ENCODE measurements around the gene ZNF835.

Gene ZNF835

GRCh38 chr19:56643460-56643955, 28.0 kb downstream of the ZNF835 start:
- Histone ChIP-seq H3K36me3 (ENCODE audit: insufficient read depth, low read length) (no peaks in the 10 kb centered on the region), H2AFZ (ENCODE audit: low read depth, low read length) (no peak overlapping the region), H3K9me3 (ENCODE audit: low read length) (peaks cover 14% of the 10 kb centered on the region), H3K27me3 (ENCODE audit: insufficient read depth, low read length) (no peaks in the 10 kb centered on the region), H3K4me3 (ENCODE audit: low read length) (no peak overlapping the region), H3K4me1 (ENCODE audit: insufficient read depth, low read length) (peaks cover 3% of the 10 kb centered on the region)

DNA sequence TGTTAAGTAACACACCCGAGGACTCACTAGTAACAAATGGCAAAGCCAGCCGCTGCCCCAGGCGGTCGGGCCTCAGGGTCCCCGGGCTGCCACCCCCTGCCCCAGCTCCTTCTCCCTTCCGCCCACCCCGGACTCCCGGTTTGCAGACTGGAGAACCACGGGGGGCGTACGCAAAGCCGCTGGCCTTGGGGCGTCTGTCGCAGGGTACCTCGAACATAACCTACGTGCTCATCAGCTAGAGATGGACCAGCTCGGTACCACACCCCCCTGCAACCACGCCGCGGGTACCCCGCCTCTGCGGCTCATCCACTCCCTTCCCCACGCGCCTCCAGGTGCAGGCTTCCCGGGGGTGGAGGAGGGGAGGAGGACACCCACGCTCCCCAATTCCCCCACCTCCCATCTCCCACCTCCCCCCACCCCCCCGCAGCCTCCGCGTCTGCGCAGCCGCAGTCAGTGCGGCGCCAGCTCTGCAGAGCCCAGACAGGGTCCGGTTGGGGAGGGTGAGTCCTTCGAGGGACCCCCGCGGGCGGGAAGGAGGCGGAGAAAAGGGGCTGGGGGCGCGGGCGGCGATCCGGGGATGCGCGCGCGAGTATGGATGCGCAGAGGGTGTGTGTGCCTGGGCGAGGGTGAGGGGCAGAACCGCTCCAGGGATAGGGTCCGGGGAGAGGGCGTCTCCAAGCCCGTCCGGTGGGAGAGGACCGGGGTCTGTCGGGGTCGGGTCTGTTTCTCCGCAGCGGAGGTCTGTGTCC, 28.7 kb downstream of the ZNF835 start, which contains the start of gene SMIM17:
TSS of gene SMIM17 (plus strand) at position 449 of the 749 bp plus-strand sequence. CDS start 2,509 bp downstream, outside the sequence.
- Histone ChIP-seq H3K4me1 (ENCODE audit: insufficient read depth, low read length) (peaks cover 3% of the 10 kb centered on the region), H2AFZ (ENCODE audit: low read depth, low read length) (no peak within 1 kb of the TSS), H3K27me3 (ENCODE audit: insufficient read depth, low read length) (no peaks in the 10 kb centered on the region), H3K4me3 (ENCODE audit: low read length) (no peak within 1 kb of the TSS), H3K9me3 (ENCODE audit: low read length) (peaks cover 14% of the 10 kb centered on the region), H3K36me3 (ENCODE audit: insufficient read depth, low read length) (no peaks in the 10 kb centered on the region)

DNA sequence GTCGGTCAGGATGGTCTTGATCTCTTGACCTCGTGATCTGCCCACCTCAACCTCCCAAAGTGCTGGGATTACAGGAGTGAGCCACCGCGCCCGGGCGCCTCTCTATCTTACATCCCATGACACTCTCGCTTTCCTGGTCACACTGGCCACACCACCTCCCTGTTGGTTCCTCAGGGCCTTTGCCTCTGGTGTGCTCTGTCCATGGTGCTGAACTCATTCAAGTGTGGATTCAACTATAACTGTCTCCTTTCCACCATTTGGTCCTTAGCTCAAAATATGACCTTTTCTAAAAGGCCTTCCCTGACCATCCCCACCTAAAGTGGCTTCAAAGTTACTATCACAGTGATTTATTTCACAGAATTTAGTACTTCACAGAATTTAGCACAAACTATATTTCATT, 32.3 kb downstream of the ZNF835 start:
- peaks cover 6% of the 10 kb centered on the region for H3K9me3 ChIP-seq (ENCODE audit: low read length)
- H2AFZ ChIP-seq (ENCODE audit: low read depth, low read length) = no peak overlapping the region
- no peaks in the 10 kb centered on the region for H3K27me3 ChIP-seq (ENCODE audit: insufficient read depth, low read length)
- no peaks in the 10 kb centered on the region for H3K36me3 ChIP-seq (ENCODE audit: insufficient read depth, low read length)
- peaks cover 3% of the 10 kb centered on the region for H3K4me1 ChIP-seq (ENCODE audit: insufficient read depth, low read length)
- no peak overlapping the region for H3K4me3 ChIP-seq (ENCODE audit: low read length)

DNA sequence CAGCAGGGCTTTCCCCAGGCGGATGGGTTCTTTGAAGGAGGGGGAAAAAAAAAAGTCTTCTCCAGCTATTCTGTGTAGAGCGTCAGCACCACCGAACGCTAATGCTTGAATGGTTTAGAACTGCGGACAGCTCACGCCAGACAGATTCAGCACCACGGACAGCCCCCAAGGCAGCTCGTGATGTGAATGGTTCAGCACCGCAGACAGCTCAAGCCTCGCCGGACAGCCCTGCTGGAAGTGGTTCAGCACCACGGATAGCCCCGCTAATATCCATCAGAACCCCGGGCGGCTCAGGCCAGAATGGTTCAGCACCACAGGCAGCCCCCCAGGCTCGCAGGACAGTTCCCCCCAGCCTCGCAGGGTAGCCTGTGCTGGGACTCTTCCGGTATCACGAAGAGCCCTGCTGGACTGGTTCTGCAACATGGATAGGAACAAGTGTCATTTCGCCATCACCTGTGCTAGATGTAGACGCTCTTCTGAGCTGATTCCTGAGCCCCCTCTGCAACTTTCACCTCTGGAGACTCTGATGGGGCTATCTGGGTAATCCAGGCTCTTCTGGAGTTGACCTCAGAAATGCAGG, 33.5 kb downstream of the ZNF835 start:
- Histone ChIP-seq H3K27me3 (ENCODE audit: insufficient read depth, low read length) (no peaks in the 10 kb centered on the region), H3K36me3 (ENCODE audit: insufficient read depth, low read length) (no peaks in the 10 kb centered on the region), H3K4me1 (ENCODE audit: insufficient read depth, low read length) (no peaks in the 10 kb centered on the region), H3K4me3 (ENCODE audit: low read length) (no peak overlapping the region), H3K9me3 (ENCODE audit: low read length) (peaks cover 5% of the 10 kb centered on the region), H2AFZ (ENCODE audit: low read depth, low read length) (no peak overlapping the region)

- Histone ChIP-seq H3K36me3 (ENCODE audit: insufficient read depth, low read length) (no peaks in the 10 kb centered on the region), H3K4me3 (ENCODE audit: low read length) (no peak overlapping the region), H2AFZ (ENCODE audit: low read depth, low read length) (no peak overlapping the region), H3K4me1 (ENCODE audit: insufficient read depth, low read length) (no peaks in the 10 kb centered on the region), H3K27me3 (ENCODE audit: insufficient read depth, low read length) (no peaks in the 10 kb centered on the region), H3K9me3 (ENCODE audit: low read length) (peaks cover 29% of the 10 kb centered on the region)
These were observed 38.5 kb downstream of the ZNF835 start for GRCh38 chr19:56633021-56633420.

GRCh38 chr19:56625708-56626107, 45.8 kb downstream of the ZNF835 start:
- Histone ChIP-seq H3K4me3 (ENCODE audit: low read length) (no peak overlapping the region), H3K27me3 (ENCODE audit: insufficient read depth, low read length) (no peaks in the 10 kb centered on the region), H3K9me3 (ENCODE audit: low read length) (peaks cover 80% of the 10 kb centered on the region), H3K4me1 (ENCODE audit: insufficient read depth, low read length) (no peaks in the 10 kb centered on the region), H3K36me3 (ENCODE audit: insufficient read depth, low read length) (peaks cover 46% of the 10 kb centered on the region), H2AFZ (ENCODE audit: low read depth, low read length) (no peak overlapping the region)

DNA sequence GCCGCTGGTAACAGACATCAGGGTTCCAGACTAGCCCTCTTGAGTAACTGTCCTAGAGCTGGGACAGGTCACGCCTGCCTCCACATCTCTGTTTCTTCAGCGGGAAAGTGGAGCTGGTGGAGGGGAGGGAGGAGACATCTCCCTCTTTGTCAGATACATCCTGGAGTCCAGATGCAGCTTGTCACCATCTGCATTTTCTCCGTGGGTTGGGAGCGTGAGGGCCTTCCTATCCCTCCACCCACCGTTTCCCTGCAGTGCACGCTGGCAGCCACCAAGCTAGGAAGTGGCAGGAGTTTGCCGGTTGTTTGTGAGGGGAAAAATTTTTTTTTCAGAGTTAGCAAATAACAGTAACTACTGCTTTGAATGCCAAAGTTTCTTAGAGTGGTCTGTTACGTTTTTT, 48.6 kb downstream of the ZNF835 start:
- H3K36me3 ChIP-seq (ENCODE audit: insufficient read depth, low read length) = peaks cover 49% of the 10 kb centered on the region
- peaks cover 86% of the 10 kb centered on the region for H3K9me3 ChIP-seq (ENCODE audit: low read length)
- no peak overlapping the region for H2AFZ ChIP-seq (ENCODE audit: low read depth, low read length)
- no peak overlapping the region for H3K4me3 ChIP-seq (ENCODE audit: low read length)
- H3K27me3 ChIP-seq (ENCODE audit: insufficient read depth, low read length) = no peaks in the 10 kb centered on the region
- no peaks in the 10 kb centered on the region for H3K4me1 ChIP-seq (ENCODE audit: insufficient read depth, low read length)

GRCh38 chr19:56622374-56622773, 49.2 kb downstream of the ZNF835 start:
- no peak overlapping the region for H2AFZ ChIP-seq (ENCODE audit: low read depth, low read length)
- peaks cover 86% of the 10 kb centered on the region for H3K9me3 ChIP-seq (ENCODE audit: low read length)
- no peaks in the 10 kb centered on the region for H3K27me3 ChIP-seq (ENCODE audit: insufficient read depth, low read length)
- H3K4me1 ChIP-seq (ENCODE audit: insufficient read depth, low read length) = no peaks in the 10 kb centered on the region
- no peak overlapping the region for H3K4me3 ChIP-seq (ENCODE audit: low read length)
- H3K36me3 ChIP-seq (ENCODE audit: insufficient read depth, low read length) = peaks cover 56% of the 10 kb centered on the region

- Histone ChIP-seq H3K27me3 (ENCODE audit: insufficient read depth, low read length) (no peaks in the 10 kb centered on the region), H3K4me3 (ENCODE audit: low read length) (no peak overlapping the region), H3K36me3 (ENCODE audit: insufficient read depth, low read length) (peaks cover 63% of the 10 kb centered on the region), H2AFZ (ENCODE audit: low read depth, low read length) (no peak overlapping the region), H3K9me3 (ENCODE audit: low read length) (peaks cover 82% of the 10 kb centered on the region), H3K4me1 (ENCODE audit: insufficient read depth, low read length) (no peaks in the 10 kb centered on the region)
These were observed 52.4 kb downstream of the ZNF835 start for GRCh38 chr19:56619121-56619520.

- Histone ChIP-seq H3K36me3 (ENCODE audit: insufficient read depth, low read length) (peaks cover 61% of the 10 kb centered on the region), H3K27me3 (ENCODE audit: insufficient read depth, low read length) (no peaks in the 10 kb centered on the region), H3K4me3 (ENCODE audit: low read length) (no peak overlapping the region), H2AFZ (ENCODE audit: low read depth, low read length) (no peak overlapping the region), H3K4me1 (ENCODE audit: insufficient read depth, low read length) (no peaks in the 10 kb centered on the region), H3K9me3 (ENCODE audit: low read length) (peaks cover 81% of the 10 kb centered on the region)
These were observed 54.0 kb downstream of the ZNF835 start for GRCh38 chr19:56617531-56617930.

DNA sequence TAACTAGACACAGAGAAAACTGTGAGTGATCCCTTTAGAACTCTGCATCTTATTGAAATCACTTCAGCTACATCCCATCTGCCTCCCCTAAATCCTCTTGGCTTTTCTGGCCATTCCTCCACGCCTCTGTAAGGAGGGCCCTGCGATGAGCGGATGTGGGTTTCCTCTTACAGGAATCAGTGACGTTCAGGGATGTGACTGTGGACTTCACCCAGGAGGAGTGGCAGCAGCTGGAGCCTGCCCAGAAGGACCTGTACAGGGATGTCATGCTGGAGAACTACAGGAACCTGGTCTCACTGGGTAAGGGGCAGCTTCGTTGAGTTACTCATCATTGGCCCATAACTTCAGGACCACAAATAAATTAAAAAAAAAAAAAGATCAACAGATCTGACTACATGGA, 57.9 kb downstream of the ZNF835 start:
- peaks cover 81% of the 10 kb centered on the region for H3K9me3 ChIP-seq (ENCODE audit: low read length)
- peaks cover 69% of the 10 kb centered on the region for H3K36me3 ChIP-seq (ENCODE audit: insufficient read depth, low read length)
- no peaks in the 10 kb centered on the region for H3K27me3 ChIP-seq (ENCODE audit: insufficient read depth, low read length)

GRCh38 chr19:56612737-56613136, 58.8 kb downstream of the ZNF835 start:
- Histone ChIP-seq H3K4me1 (ENCODE audit: insufficient read depth, low read length) (no peaks in the 10 kb centered on the region), H3K9me3 (ENCODE audit: low read length) (peaks cover 77% of the 10 kb centered on the region), H3K27me3 (ENCODE audit: insufficient read depth, low read length) (no peaks in the 10 kb centered on the region), H3K36me3 (ENCODE audit: insufficient read depth, low read length) (peaks cover 70% of the 10 kb centered on the region), H2AFZ (ENCODE audit: low read depth, low read length) (no peak overlapping the region), H3K4me3 (ENCODE audit: low read length) (no peak overlapping the region)

More for the DNA sequence above, 57.9 kb downstream of the ZNF835 start:
- no peak overlapping the region for H3K4me3 ChIP-seq (ENCODE audit: low read length)
- no peak overlapping the region for H2AFZ ChIP-seq (ENCODE audit: low read depth, low read length)
- H3K4me1 ChIP-seq (ENCODE audit: insufficient read depth, low read length) = no peaks in the 10 kb centered on the region

Data from neuron (in vitro differentiated cells).